K562 (cell line): ENCODE data around the gene FGF23. TPM values are rescaled to one million over a fixed set of nuclear protein-coding genes. Genes with fewer than 3 reads are reported as not detected.

Source experiments
- ATAC-seq: fragments of 200-7000 bp; cut with Tn5 transposase; 3 replicates; pipeline ENCODE4 v1.9.1; 2020; ENCODE audit warnings: moderate library complexity
- BruUV-seq: library from RNA; stranded (reverse); fragments of 400-500 nt; replicated peaks from 2 replicates; lab custom pipeline; 2021; lab: Mats Ljungman, UMichigan
- CTCF ChIA-PET: fragments of 300-600 bp; formaldehyde crosslinking; extraction: SDS; loops from one replicate; lab custom pipeline; 2021; ENCODE audit warnings: low intra/inter-chr PET ratio; lab: Yijun Ruan, JAX
- POLR2A ChIA-PET: fragments of 300-600, 350-650 bp; sonication (Branson Sonifier 250); formaldehyde crosslinking; extraction: SDS; loops from one replicate; lab custom pipeline; 2021; ENCODE audit warnings: antibody characterized with exemption, inconsistent platforms; lab: Yijun Ruan, JAX
- DNase-seq, 4 experiments: peaks; one replicate each; pipeline versions ENCODE4 v3.0.0 to v3.0.0-alpha.2; 2011 to 2018; ENCODE audit warnings: low spot score in 3 of 4, mixed read lengths in 3 of 4; ENCODE audit errors: extremely low read depth in 1 of 4
- FAIRE-seq: peaks from 2 replicates; lab custom pipeline; 2011; peaks lifted over from hg19 to GRCh38; lab: Jason Lieb, UNC
- H2AFZ ChIP-seq: 2 replicates; pipeline ENCODE4 v1.6.0; 2011; ENCODE audit warnings: low read depth, low read length, control low read depth, inconsistent platforms
- H3K27ac ChIP-seq: fragments of 200-600 bp; 3 replicates; pipeline ENCODE4 v1.8.0; 2011; ENCODE audit warnings: low read depth, mild to moderate bottlenecking, control low read depth, inconsistent platforms, low read length, moderate library complexity, mixed read lengths; ENCODE audit errors: extremely low read depth
- H3K27me3 ChIP-seq, 2 experiments: fragments of 300-600 bp in 1 of 2; 2 replicates in 1 of 2; 3 replicates in 1 of 2; pipeline versions ENCODE4 v1.6.0 to v1.8.0; 2011; ENCODE audit warnings: inconsistent platforms in 2 of 2, low read length in 2 of 2, mild to moderate bottlenecking in 1 of 2, mixed read lengths in 1 of 2, moderate library complexity in 1 of 2; ENCODE audit not compliant: control insufficient read depth in 2 of 2, insufficient read depth in 2 of 2
- H3K36me3 ChIP-seq: fragments of 300-600 bp; 3 replicates; pipeline ENCODE4 v1.8.0; 2011; ENCODE audit warnings: mild to moderate bottlenecking, low read length, inconsistent platforms; ENCODE audit not compliant: control insufficient read depth, insufficient read depth
- H3K4me1 ChIP-seq, 2 experiments: fragments of 200-600 bp in 1 of 2; replicated peaks in 1 of 2; 2 replicates in 1 of 2; 3 replicates in 1 of 2; pipeline versions ENCODE4 v1.5.1 to v1.8.0; 2011; ENCODE audit warnings: inconsistent platforms in 2 of 2, low read length in 2 of 2, mild to moderate bottlenecking in 1 of 2, mixed read lengths in 1 of 2, moderate library complexity in 1 of 2; ENCODE audit not compliant: control insufficient read depth in 2 of 2, insufficient read depth in 2 of 2
- H3K4me2 ChIP-seq: 2 replicates; pipeline ENCODE4 v1.6.1; 2011; ENCODE audit warnings: low read length, control low read depth, inconsistent platforms, mixed read lengths; ENCODE audit not compliant: insufficient read depth
- H3K4me3 ChIP-seq: fragments of 200-600 bp; sonication (generic), shearing (Covaris generic); 2 replicates; pipeline ENCODE4 v1.5.1; 2016; ENCODE audit warnings: control low read depth, inconsistent platforms
- H3K79me2 ChIP-seq: fragments of 200-600 bp; 3 replicates; pipeline ENCODE4 v1.8.0; 2011; ENCODE audit warnings: low read length, inconsistent platforms; ENCODE audit not compliant: control insufficient read depth, insufficient read depth
- H3K9ac ChIP-seq, 2 experiments: 2 replicates each; pipeline versions ENCODE4 v1.6.0 to v1.6.1; 2011; ENCODE audit warnings: low read depth in 2 of 2, low read length in 2 of 2, control low read depth in 1 of 2, inconsistent platforms in 1 of 2, mild to moderate bottlenecking in 1 of 2, mixed read lengths in 1 of 2; ENCODE audit not compliant: insufficient read depth in 1 of 2
- H3K9me1 ChIP-seq: one replicate; pipeline ENCODE4 v1.6.0; 2011; ENCODE audit warnings: inconsistent platforms, mild to moderate bottlenecking, low read length, moderate library complexity; ENCODE audit not compliant: control insufficient read depth, insufficient read depth
- H3K9me3 ChIP-seq: replicated peaks from 2 replicates; pipeline ENCODE4 v1.5.1; 2011; ENCODE audit warnings: low read depth, low read length, inconsistent platforms; ENCODE audit not compliant: control insufficient read depth, insufficient read depth
- H4K20me1 ChIP-seq: replicated peaks from 2 replicates; pipeline ENCODE4 v1.6.1; 2011; ENCODE audit warnings: low read length, inconsistent platforms, mixed read lengths; ENCODE audit not compliant: control insufficient read depth, insufficient read depth
- ASH1L ChIP-seq: fragments of 450-650 bp; IDR thresholded peaks from 2 replicates; pipeline ENCODE4 v1.6.1; 2018; ENCODE audit warnings: borderline replicate concordance, mild to moderate bottlenecking, low read depth; ENCODE audit not compliant: partially characterized antibody
- CCAR2 ChIP-seq: fragments of 200-400 bp; formaldehyde crosslinking; IDR thresholded peaks from 2 replicates; pipeline ENCODE4 v1.6.1; 2017; ENCODE audit warnings: mild to moderate bottlenecking, low read depth, low read length
- DNMT1 ChIP-seq: fragments of 450-650 bp; IDR thresholded peaks from 2 replicates; pipeline ENCODE4 v1.6.1; 2016; ENCODE audit warnings: antibody characterized with exemption, mild to moderate bottlenecking
- E2F4 ChIP-seq: sonication (generic); formaldehyde crosslinking; IDR thresholded peaks from 2 replicates; pipeline ENCODE4 v1.8.0; 2022; ENCODE audit warnings: mild to moderate bottlenecking, low read depth, missing genetic modification reagents
- POLR2AphosphoS5 ChIP-seq: IDR thresholded peaks from 2 replicates; pipeline ENCODE4 v1.6.1; 2011; ENCODE audit warnings: mild to moderate bottlenecking, low read depth, low read length, moderate library complexity; ENCODE audit not compliant: control insufficient read depth, insufficient read depth
- PTRF ChIP-seq: fragments of 450-650 bp; IDR thresholded peaks from 2 replicates; pipeline ENCODE4 v1.6.1; 2016; ENCODE audit warnings: mild to moderate bottlenecking, missing genetic modification characterization, missing compliant biosample characterization
- SMARCC2 ChIP-seq: fragments of 450-650 bp; IDR thresholded peaks from 2 replicates; pipeline ENCODE4 v1.6.1; 2017; ENCODE audit warnings: antibody characterized with exemption, moderate library complexity, mild to moderate bottlenecking, low read depth
- SP1 ChIP-seq: sonication (generic); formaldehyde crosslinking; IDR thresholded peaks from 2 replicates; pipeline ENCODE4 v1.8.1; 2022; ENCODE audit warnings: mild to moderate bottlenecking, missing genetic modification reagents
- ZBED1 ChIP-seq: IDR thresholded peaks from 2 replicates; pipeline ENCODE4 v1.6.1; 2014
- ZBTB5 ChIP-seq: fragments of 450-650 bp; IDR thresholded peaks from 2 replicates; pipeline ENCODE4 v1.6.1; 2017; ENCODE audit warnings: antibody characterized with exemption
- ZHX1 ChIP-seq: fragments of 150-350 bp; conservative IDR thresholded peaks from 2 replicates; pipeline ENCODE4 v1.6.1; 2014; ENCODE audit warnings: low read length
- ZNF280A ChIP-seq: fragments of 450-650 bp; IDR thresholded peaks from 2 replicates; pipeline ENCODE4 v1.6.1; 2018; ENCODE audit warnings: mild to moderate bottlenecking, low read depth; ENCODE audit not compliant: partially characterized antibody
- ZNF408 ChIP-seq: fragments of 250-450 bp; sonication (Bioruptor Pico); IDR thresholded peaks from 2 replicates; pipeline ENCODE4 v1.4.0; 2020; ENCODE audit warnings: low read depth, mild to moderate bottlenecking, moderate library complexity
- ZNF436 ChIP-seq: fragments of 250-450, 450-650 bp; sonication (Bioruptor Pico); formaldehyde crosslinking; IDR thresholded peaks from 2 replicates; pipeline ENCODE4 v1.7.0; 2020; ENCODE audit warnings: mild to moderate bottlenecking
- WGBS: fragments of 100-300 bp; shearing (Covaris generic); methylation state at CpG from one replicate; pipeline ENCODE4 v1.1.6; 2016; ENCODE audit warnings: low coverage, mixed read lengths; ENCODE audit not compliant: insufficient coverage; ENCODE audit errors: missing lambda C conversion rate; 5-methylcytosine and 5-hydroxymethylcytosine counted together
- in situ Hi-C: fragments of 300-500 bp; cut with MboI; formaldehyde crosslinking; loops from 4 replicates; pipeline ENCODE4 v1.15.0; 2018; ENCODE audit warnings: inconsistent platforms, mixed read lengths
- intact Hi-C: fragments of 100-400 bp; cut with micrococcal nuclease; formaldehyde crosslinking; loops from 2 replicates; pipeline ENCODE4 v1.14.2; 2022
- polyA plus RNA-seq, 8 experiments: library from polyadenylated mRNA; depleted of rRNA in 4 of 8; stranded (reverse) in 5 of 8; unstranded in 3 of 8; fragments of >200 nt; fragmentation: Nextera tagmentation in 2 of 8; fragmentation: Illumina TruSeq in 1 of 8; extraction: Ambion mirVana in 2 of 8; extraction: Trizol in 1 of 8; gene quantifications; 2 replicates each; pipeline versions ENCODE4 v1.2.1 to v1.2.3, GENCODE V29; 2011 to 2014; ENCODE audit warnings: inconsistent platforms in 1 of 8, missing spikeins in 1 of 8
- total RNA-seq, 7 experiments: library from RNA; depleted of rRNA in 6 of 7; stranded (reverse); fragments of >200 nt in 6 of 7; fragmentation: Illumina TruSeq in 2 of 7; extraction: Trizol in 2 of 7; gene quantifications; 2 replicates each; pipeline versions ENCODE4 v1.2.1 to v1.2.3, GENCODE V29; 2011 to 2021; ENCODE audit warnings: low replicate concordance in 1 of 7

The FGF23 gene
- total and polyA plus RNA-seq, 9 of the 15 experiments (the other 6 are each of a cell fraction or from before 2014, with no cell fraction given) = 0.38 TPM; not detected in 8

GRCh38 chr12:4324366-4324765 is 55.1 kb downstream of the FGF23 start:
- peaks cover 0 to 4% of the 10 kb centered on the region in 2 experiments; a peak in 1 of 5 replicates for H3K27me3 ChIP-seq
- H3K79me2 ChIP-seq = no peaks in the 10 kb centered on the region
- ATAC-seq = no peak
- no peak overlapping the region for H3K27ac ChIP-seq
- no peak for TF ChIP-seq ZNF436 (CRISPR knock-in tag)
- no peak for TF ChIP-seq ZNF408
- TF ChIP-seq SP1 = no peak
- no peak for TF ChIP-seq DNMT1
- no peak for TF ChIP-seq E2F4 (CRISPR knock-in tag)
- no peak for TF ChIP-seq SMARCC2
- TF ChIP-seq ZHX1 = no peak
- no peak for TF ChIP-seq PTRF (tag)
- no peak for TF ChIP-seq CCAR2
- no peak for TF ChIP-seq ASH1L
- TF ChIP-seq ZBTB5 = no peak
- no peak for TF ChIP-seq ZNF280A
- no peak for TF ChIP-seq ZBED1
- TF ChIP-seq POLR2AphosphoS5 = no peak
- in situ Hi-C loops (no loop called here), intact Hi-C loops (no loop called here)
- H3K4me3 ChIP-seq = no peak overlapping the region
- CTCF ChIA-PET = no interaction called here
- no peak for DNase-seq
- no peaks in the 10 kb centered on the region for H3K36me3 ChIP-seq
- no TSS peak for BruUV-seq
- H4K20me1 ChIP-seq = 0 out of 2 replicates have a peak, but pooled peaks cover 4% of the 10 kb centered on the region
- H3K9me1 ChIP-seq = no peaks in the 10 kb centered on the region
- H2AFZ ChIP-seq = no peak overlapping the region
- H3K4me2 ChIP-seq = no peak overlapping the region
- peaks cover 4 to 10% of the 10 kb centered on the region in 2 experiments; a peak in 3 of 5 replicates for H3K4me1 ChIP-seq
- no peaks in the 10 kb centered on the region for H3K9me3 ChIP-seq
- POLR2A ChIA-PET = no interaction called here
- no peak overlapping the region for H3K9ac ChIP-seq
- no peak for FAIRE-seq
- WGBS = 68% methylated on average over 9 of the region's 28 CpGs
